HG02763 (cell line): ENCODE measurements around the gene SLC39A10.
"Not testable (repeated sequence)": the region's sequence is repeated elsewhere in the genome, so short reads cannot be mapped to it uniquely, and the experiment has no call there.

Experiments used
- ATAC-seq: cut with Tn5 transposase; IDR thresholded peaks from one replicate; pipeline ENCODE4 v1.9.1; 2021; ENCODE audit warnings: mild to moderate bottlenecking, moderate library complexity; ENCODE audit not compliant: unreplicated experiment

SLC39A10 gene

GRCh38 chr2:195656859-195657633 is at the start of gene SLC39A10:
TSS of gene SLC39A10 (plus strand) at chr2:195657226. CDS start at chr2:195680043, 22,817 bp downstream.
- peak; percentile 69 for ATAC-seq

DNA sequence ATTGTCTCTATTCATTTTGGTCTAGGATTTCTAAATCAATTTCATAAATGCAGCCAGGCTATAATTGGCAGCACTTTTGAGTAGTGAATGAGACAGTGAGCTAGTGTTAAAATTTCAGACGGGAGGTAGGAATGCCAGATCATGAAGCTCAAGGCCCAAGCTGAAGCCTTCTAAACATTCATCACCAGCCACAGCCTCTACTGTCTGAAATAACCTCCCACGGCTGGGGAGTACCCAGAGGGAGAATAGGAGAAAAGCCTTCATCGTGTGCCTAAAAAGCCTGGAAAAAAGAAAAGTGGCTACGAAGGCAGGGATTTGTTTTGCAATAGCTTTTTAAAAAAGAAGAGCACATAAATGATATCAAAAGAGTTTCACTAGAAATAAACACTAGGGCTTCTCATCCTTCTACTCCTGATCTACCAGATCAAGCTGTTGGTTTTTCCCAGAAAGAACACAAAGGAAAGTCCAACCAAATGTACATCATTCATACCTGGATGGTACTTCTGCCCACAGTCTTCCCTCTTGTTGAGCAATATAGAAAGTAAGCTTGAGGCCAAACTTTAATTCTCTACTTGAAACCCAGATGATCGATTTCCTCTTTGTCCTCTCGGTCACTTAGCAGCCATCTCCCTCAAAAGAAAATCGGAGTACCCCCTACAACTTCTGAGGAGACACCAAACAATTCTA is 48.1 kb upstream of the SLC39A10 start:
- ATAC-seq, result no peak

GRCh38 chr2:195610717-195611116 is 46.3 kb upstream of the SLC39A10 start:
- no peak for ATAC-seq

DNA sequence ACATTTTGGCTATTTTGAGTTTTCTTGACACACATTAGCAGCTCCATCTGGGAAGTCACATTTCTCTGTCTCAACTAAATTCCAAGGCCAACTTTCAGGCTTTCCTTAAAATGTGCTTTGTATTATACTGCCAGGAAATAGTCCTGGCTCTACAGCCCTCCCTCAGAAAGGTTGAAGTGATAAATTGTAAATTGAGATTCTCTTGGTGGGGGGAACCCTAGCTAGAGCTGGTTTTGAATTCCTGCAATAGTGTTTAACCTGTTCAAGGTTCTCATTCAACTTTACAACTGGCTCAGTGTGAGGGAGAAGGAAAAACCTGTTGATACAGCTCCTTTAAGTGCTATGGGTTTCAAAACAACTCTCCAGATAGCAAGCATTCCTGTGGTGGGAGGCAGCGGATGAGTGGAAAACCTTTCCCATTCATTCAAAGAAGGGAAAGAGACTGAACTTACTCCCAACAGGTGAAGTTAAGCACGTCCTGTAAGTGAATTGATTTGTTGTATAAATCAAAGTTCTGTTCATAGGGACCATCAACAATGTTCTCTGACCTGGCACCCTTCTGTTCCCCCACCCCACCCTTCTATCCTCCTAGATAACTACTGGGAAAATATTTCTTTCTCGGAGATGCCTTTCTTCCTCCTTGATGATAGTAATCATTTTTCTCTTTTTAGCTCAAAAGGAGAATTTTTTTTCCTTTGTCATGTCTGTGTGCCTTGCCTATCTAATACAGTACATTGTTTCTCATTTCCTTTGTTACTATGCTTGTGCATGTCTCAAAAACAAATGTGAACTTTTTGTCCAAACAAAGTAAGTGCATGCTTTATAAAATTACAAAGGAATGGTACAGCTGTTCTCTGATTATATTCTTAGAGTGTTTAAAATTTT is 44.2 kb upstream of the SLC39A10 start:
- ATAC-seq, result no peak

GRCh38 chr2:195613922-195614321 is 43.1 kb upstream of the SLC39A10 start:
- ATAC-seq, result no peak

DNA sequence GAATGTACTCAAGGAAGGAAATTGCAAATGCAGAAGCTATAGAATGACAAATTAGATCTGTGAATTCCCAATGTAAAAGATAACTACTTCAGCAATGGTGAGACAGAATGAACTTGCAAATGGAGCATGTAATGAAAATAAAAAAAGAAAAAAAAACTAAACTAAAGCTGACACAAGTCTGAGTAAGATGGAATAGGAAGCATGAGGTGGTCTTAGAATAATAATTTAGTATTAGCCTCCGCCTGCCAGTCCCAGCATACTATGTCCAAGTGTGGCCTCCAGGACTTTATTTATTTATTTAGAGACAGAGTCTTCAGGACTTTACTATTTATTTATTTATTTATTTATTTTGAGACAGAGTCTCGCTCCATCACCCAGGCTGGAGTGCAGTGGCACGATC is 37.4 kb upstream of the SLC39A10 start:
- ATAC-seq, result no peak

GRCh38 chr2:195620501-195620900 is 36.5 kb upstream of the SLC39A10 start:
- no peak for ATAC-seq

DNA sequence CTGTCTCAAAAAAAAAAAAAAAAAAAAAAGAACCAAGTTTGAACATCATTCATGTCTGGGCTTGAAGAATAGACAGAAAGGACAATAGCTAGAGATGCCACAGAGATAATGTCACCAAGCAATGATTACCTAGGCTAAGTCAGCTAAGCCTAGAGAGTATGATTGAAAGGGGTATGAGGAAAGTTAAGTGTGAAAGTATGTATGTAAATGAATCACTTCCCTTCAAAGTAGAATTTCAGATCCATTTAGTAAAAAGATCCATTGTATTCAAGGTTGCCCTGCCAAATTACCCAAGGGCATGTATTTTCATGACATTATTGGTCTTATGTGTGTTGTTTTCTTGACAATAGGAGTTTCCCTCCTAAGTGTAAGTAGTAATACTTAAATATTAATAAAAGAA is 34.1 kb upstream of the SLC39A10 start:
- ATAC-seq, result no peak

GRCh38 chr2:195626507-195626906 is 30.5 kb upstream of the SLC39A10 start:
- ATAC-seq, result no peak

DNA sequence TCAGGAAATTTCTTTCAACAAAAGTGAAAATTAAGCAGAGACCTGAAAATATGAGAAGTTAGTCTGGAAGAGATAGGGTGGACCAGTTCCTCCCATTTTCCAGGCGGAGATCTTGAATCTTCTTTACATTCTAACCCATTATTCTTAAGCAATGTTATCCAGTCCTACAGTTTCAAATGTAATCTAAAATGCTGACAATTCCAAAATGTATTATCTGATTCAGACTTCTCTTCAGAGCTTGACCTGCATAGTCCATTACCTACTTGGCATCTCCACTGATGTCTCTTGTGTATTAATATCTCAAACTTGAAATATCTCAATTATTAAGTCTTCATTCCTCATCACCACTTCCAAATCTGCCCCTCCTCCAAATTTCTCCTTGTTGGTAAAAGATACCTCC is 28.4 kb upstream of the SLC39A10 start:
- no peak for ATAC-seq

GRCh38 chr2:195632856-195633572 is 24.0 kb upstream of the SLC39A10 start:
- no peak for ATAC-seq

DNA sequence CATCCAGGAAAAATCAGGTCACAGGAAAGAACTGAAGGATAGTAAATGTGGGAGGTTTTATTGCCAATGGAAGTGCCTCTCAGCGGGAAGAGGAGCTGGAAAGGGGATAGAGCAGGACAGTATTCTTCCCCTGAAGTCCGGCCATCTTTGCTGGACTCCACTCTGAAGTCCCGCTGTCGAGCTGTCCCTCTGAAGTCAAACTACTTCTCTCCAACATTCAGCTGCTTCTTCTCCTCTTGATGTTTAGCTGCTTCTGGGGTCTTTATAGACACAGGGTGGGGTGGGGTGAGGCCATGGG is 23.5 kb upstream of the SLC39A10 start:
- ATAC-seq, result no peak

- ATAC-seq, result no peak
Observed at GRCh38 chr2:195633974-195634373, 23.1 kb upstream of the SLC39A10 start.

DNA sequence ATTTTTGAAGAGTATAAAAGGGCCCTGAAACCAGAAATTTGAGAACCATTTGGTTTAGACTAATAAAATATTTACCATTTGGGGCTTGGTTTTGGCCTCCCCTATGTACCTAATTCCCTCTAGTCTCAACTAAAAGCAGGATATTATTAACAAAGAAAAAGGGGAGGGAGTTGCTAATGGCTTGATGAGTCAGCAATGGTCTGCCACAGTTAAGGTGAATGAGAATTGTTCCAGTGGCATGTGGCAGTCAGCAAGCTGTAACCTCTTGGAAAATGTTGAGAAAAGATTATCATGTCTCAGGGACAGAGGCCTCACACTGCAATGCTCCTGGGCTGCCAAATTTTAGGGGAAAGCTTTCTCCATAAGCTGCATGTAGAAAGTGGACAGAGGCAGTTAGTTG is 20.1 kb upstream of the SLC39A10 start:
- ATAC-seq, result no peak

DNA sequence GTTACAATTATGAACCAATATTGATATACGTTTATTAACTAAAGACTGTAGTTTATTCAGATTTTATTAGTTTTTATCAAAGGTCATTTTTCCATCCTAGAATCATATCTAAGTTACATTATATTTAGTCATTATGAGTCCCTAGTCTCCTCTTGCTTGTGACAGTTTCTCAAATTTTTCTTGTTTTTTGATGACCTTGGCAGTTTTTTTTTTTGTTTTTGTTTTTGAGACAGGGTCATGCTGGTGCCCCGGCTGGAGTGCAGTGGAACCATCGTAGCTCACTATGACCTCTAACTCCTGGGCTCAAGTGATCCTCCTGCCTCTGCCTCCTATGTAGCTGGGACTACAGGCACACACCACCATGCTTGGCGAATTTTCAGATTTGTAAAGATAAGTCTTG is 18.3 kb upstream of the SLC39A10 start:
- ATAC-seq, result no peak

DNA sequence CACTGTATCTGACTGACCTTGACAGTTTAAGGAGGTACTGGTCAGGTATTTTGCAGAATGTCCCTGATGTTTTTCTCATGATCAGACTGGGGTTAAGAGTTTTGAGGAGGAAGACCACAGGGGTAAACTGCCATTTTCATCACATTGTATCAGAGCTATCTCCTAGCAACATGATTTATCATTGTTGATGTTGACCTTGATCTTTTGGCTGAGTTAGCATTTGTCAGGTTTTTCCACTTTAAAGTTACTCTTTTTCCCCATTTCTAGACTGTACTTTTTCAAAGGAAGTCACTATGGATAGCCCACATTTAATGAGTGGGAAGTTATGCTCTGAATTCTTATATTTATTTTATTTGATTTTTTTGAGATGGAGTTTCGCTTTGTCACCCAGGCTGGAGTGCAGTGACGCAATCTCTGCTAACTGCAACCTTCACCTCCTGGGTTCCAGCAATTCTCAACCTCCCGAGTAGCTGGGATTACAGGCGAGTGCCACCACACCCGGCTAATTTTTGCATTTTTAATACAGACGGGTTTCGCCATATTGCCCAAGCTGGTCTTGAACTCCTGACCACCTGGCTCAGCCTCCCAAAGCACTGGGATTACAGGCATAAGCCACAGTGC is 17.7 kb upstream of the SLC39A10 start:
- no peak for ATAC-seq

DNA sequence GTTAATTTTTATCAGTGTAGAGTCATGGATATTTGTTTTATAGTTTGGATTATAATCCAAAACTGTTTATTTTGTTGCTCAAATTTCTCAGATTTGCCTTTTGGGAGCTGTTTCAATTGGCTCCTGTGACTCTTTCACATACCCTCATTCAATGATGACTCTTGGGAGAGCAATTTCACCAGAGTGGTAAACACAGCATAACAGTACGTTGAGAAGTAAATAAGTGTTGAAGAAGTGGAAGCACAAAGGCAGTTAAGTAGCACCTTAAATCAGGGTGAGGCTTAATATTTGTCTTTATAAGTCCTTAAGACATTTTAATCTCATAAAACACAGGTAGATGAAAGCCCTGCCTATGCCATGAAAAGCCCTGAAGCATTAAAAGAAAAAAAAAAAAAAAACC is 17.1 kb upstream of the SLC39A10 start:
- no peak for ATAC-seq

DNA sequence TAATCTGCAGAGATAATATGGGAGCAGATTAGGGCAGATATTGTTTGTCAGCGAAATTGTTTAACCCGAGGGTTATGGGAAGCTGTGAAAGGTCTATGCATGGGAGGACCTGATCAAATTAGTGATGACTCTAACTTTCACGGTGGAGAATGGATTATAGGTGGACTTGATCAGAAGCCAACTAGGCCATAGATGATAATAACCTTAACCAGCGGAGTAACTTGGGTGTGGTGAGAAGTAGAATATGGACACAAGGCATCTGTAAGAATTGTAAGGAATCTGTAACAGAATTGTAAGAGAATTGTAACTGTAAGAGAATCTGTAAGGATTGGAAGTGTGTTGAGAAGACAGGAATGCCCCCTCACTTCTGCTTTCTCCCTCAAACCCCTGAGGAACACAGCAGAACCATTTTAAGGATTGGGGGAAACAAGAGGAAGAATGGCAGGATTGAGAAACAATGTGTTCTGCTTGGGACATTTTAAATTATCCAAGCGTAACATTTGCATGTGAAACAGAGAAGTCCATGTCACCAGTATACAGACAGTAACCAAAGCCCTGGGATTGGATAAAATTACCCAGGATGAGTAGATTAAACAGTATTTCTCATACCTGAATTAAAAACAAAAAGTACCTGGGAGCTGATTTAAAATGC is 14.9 kb upstream of the SLC39A10 start:
- no peak for ATAC-seq

DNA sequence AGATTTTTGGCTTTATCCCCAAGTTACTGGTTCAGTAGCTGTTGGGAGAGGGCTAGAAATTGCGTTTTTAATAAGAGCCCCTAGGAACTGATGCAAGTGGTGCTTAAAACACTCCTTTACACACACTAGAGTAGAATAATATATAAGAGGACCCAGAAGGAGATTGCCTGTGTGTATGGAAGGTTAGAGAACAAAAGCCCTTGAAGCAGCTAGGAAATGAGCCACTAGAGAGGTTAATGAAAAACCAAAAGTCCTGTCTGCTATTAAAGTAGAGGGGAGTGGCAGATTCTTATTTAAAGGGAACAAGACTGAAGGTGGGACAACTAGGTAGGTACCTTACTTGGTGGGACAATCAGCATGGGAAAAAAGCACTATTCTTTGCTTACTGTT is 14.4 kb upstream of the SLC39A10 start:
- ATAC-seq, result no peak

- not testable (repeated sequence) for ATAC-seq
Observed at GRCh38 chr2:195644708-195645107, 12.3 kb upstream of the SLC39A10 start.
